ENCODE results near the gene SLC39A3.

The SLC39A3 gene

GRCh38 chr19:2744113-2744512 is 4.3 kb upstream of the SLC39A3 start:
- DNase-seq, result no peak

- no peak for DNase-seq
These were observed 3.3 kb upstream of the SLC39A3 start for GRCh38 chr19:2743099-2743498.

- no peak for DNase-seq
These were observed 468 bp upstream of the SLC39A3 start for GRCh38 chr19:2740314-2740656.

GRCh38 chr19:2736550-2737190 is 3.1 kb downstream of the SLC39A3 start:
- no peak for DNase-seq

- DNase-seq, result no peak
These were observed 4.4 kb downstream of the SLC39A3 start for GRCh38 chr19:2735374-2735773.

GRCh38 chr19:2734589-2735288 is 5.1 kb downstream of the SLC39A3 start:
- no peak for DNase-seq

GRCh38 chr19:2733930-2734588 is 5.8 kb downstream of the SLC39A3 start:
- no peak for DNase-seq

GRCh38 chr19:2732883-2733282 is 6.9 kb downstream of the SLC39A3 start:
- no peak for DNase-seq

- no peak for DNase-seq
These were observed 7.6 kb downstream of the SLC39A3 start for GRCh38 chr19:2732157-2732725.

- DNase-seq, result no peak
These were observed 8.4 kb downstream of the SLC39A3 start for GRCh38 chr19:2731181-2731995.

- no peak for DNase-seq
These were observed 9.6 kb downstream of the SLC39A3 start for GRCh38 chr19:2729943-2730818.

- no peak for DNase-seq
These were observed 10.9 kb downstream of the SLC39A3 start for GRCh38 chr19:2728783-2729387.

GRCh38 chr19:2727640-2727944 is 12.2 kb downstream of the SLC39A3 start:
- no peak for DNase-seq

- DNase-seq, result no peak
These were observed 12.7 kb downstream of the SLC39A3 start for GRCh38 chr19:2726904-2727639.

- DNase-seq, result no peak
These were observed 13.5 kb downstream of the SLC39A3 start for GRCh38 chr19:2726160-2726855.

- no peak for DNase-seq
These were observed 15.7 kb downstream of the SLC39A3 start for GRCh38 chr19:2724148-2724557.

- no peak for DNase-seq
These were observed 16.1 kb downstream of the SLC39A3 start for GRCh38 chr19:2723747-2724146.

- no peak for DNase-seq
These were observed 16.5 kb downstream of the SLC39A3 start for GRCh38 chr19:2723345-2723715.

- DNase-seq, result no peak
These were observed 17.1 kb downstream of the SLC39A3 start for GRCh38 chr19:2722541-2723344.
